Activated CD4-positive, CD25-positive, alpha-beta regulatory T cell treated with anti-CD3 and anti-CD28 coated beads, Interleukin-2, amount 50 U/mL, for 72 hours (primary cell): ENCODE results near the gene ZNF792.
"Not testable (repeated sequence)": the region's sequence is repeated elsewhere in the genome, so short reads cannot be mapped to it uniquely, and the experiment has no call there.

Experiments used
- DNase-seq: peaks from one replicate; pipeline ENCODE4 v3.0.0; 2021

The ZNF792 gene

GRCh38 chr19:34963573-34964406 is at the start of gene ZNF792:
Gene ZNF792, minus strand, starts transcription at chr19:34964229. Its CDS starts 567 bp downstream, at chr19:34963662.
- DNase-seq: peak; percentile 67

- DNase-seq: peak; percentile 85
Measured at GRCh38 chr19:35013041-35013819, 49.2 kb upstream of the ZNF792 start.

- DNase-seq: no peak
Measured at GRCh38 chr19:35011737-35012682, 48.0 kb upstream of the ZNF792 start.

- DNase-seq: no peak
Measured at GRCh38 chr19:35011091-35011689, 47.2 kb upstream of the ZNF792 start.

- no peak for DNase-seq
Measured at GRCh38 chr19:35009424-35010415, 45.7 kb upstream of the ZNF792 start.

- no peak for DNase-seq
Measured at GRCh38 chr19:35008891-35009341, 44.9 kb upstream of the ZNF792 start.

GRCh38 chr19:35007427-35007826 is 43.4 kb upstream of the ZNF792 start:
- DNase-seq: not testable (repeated sequence)

- no peak for DNase-seq
Measured at GRCh38 chr19:35006999-35007365, 43.0 kb upstream of the ZNF792 start.

- DNase-seq: no peak
Measured at GRCh38 chr19:35006342-35006998, 42.4 kb upstream of the ZNF792 start.

GRCh38 chr19:35006007-35006341 is 41.9 kb upstream of the ZNF792 start:
- DNase-seq: not testable (repeated sequence)

GRCh38 chr19:35005256-35005977 is 41.4 kb upstream of the ZNF792 start:
- no peak for DNase-seq

- no peak for DNase-seq
Measured at GRCh38 chr19:35004517-35005255, 40.7 kb upstream of the ZNF792 start.

- no peak for DNase-seq
Measured at GRCh38 chr19:35002037-35002535, 38.1 kb upstream of the ZNF792 start.

GRCh38 chr19:35000647-35001501 is 36.8 kb upstream of the ZNF792 start:
- peak; percentile 54 for DNase-seq

GRCh38 chr19:35000338-35000646 is 36.3 kb upstream of the ZNF792 start:
- no peak for DNase-seq

GRCh38 chr19:34999498-35000337 is 35.7 kb upstream of the ZNF792 start, which contains the start of gene GRAMD1A:
Gene GRAMD1A, plus strand, starts transcription at chr19:35000323. Its CDS starts 156 bp downstream, at chr19:35000479.
- peak; percentile 82 for DNase-seq
